Caco-2 (cell line): ENCODE data around the gene HORMAD2. TPM values are rescaled to one million over a fixed set of nuclear protein-coding genes. Genes with fewer than 3 reads are reported as not detected.

Source experiments
- BruUV-seq: library from RNA; stranded (reverse); fragments of 400-500 nt; replicated peaks from 2 replicates; lab custom pipeline; 2021; lab: Mats Ljungman, UMichigan
- CTCF ChIA-PET: fragments of 300-600 bp; sonication (Branson Sonifier 250); formaldehyde crosslinking; loops from one replicate; lab custom pipeline; 2022; ENCODE audit warnings: antibody characterized with exemption; lab: Charles Lee
- POLR2A ChIA-PET: fragments of 300-600 bp; sonication (Branson Sonifier 250); formaldehyde crosslinking; loops from one replicate; lab custom pipeline; 2022; ENCODE audit warnings: antibody characterized with exemption; lab: Charles Lee
- DNase-seq, 2 experiments: peaks; one replicate each; pipeline versions ENCODE4 v3.0.0 to v3.0.0-alpha.2; 2020 to 2022
- H3K27me3 ChIP-seq: replicated peaks from 2 replicates; pipeline ENCODE4 v1.6.0; 2011; ENCODE audit warnings: low read length; ENCODE audit not compliant: control insufficient read depth, insufficient read depth
- H3K36me3 ChIP-seq: 2 replicates; pipeline ENCODE4 v1.5.1; 2011; ENCODE audit warnings: low read length; ENCODE audit not compliant: control insufficient read depth, insufficient read depth
- H3K4me1 ChIP-seq: fragments of 250-450 bp; sonication (Bioruptor Pico); 2 replicates; pipeline ENCODE4 v1.5.1; 2020; ENCODE audit warnings: mild to moderate bottlenecking
- H3K4me3 ChIP-seq: 2 replicates; pipeline ENCODE4 v1.5.1; 2011; ENCODE audit warnings: low read depth, mild to moderate bottlenecking, control low read depth, low read length
- H3K9me3 ChIP-seq: fragments of 250-450 bp; sonication (Bioruptor Pico); 2 replicates; pipeline ENCODE4 v1.5.1; 2020; ENCODE audit warnings: mild to moderate bottlenecking, moderate library complexity
- H3K27ac Mint-ChIP-seq: one replicate; pipeline ENCODE4 v1.8.0; 2022; ENCODE audit warnings: mixed read lengths; ENCODE audit not compliant: unreplicated experiment
- H3K27me3 Mint-ChIP-seq: one replicate; pipeline ENCODE4 v1.8.0; 2022; ENCODE audit warnings: mixed read lengths; ENCODE audit not compliant: insufficient read depth, unreplicated experiment
- H3K36me3 Mint-ChIP-seq: one replicate; pipeline ENCODE4 v1.8.0; 2022; ENCODE audit warnings: mild to moderate bottlenecking, mixed read lengths; ENCODE audit not compliant: insufficient read depth, unreplicated experiment
- H3K4me1 Mint-ChIP-seq: one replicate; pipeline ENCODE4 v1.8.0; 2022; ENCODE audit warnings: low read depth, mixed read lengths; ENCODE audit not compliant: unreplicated experiment
- H3K4me3 Mint-ChIP-seq: one replicate; pipeline ENCODE4 v1.8.0; 2022; ENCODE audit warnings: mild to moderate bottlenecking, moderate library complexity, mixed read lengths; ENCODE audit not compliant: unreplicated experiment
- H3K9me3 Mint-ChIP-seq: one replicate; pipeline ENCODE4 v1.8.0; 2022; ENCODE audit warnings: mixed read lengths; ENCODE audit not compliant: unreplicated experiment
- CTCF ChIP-seq, 2 experiments: fragments of 200-600 bp in 1 of 2; IDR thresholded peaks; 1 replicate in 1 of 2; 2 replicates in 1 of 2; pipeline versions ENCODE4 v1.5.1 to v1.8.0; 2011 to 2022; ENCODE audit warnings: antibody characterized with exemption in 1 of 2, control low read depth in 1 of 2, inconsistent platforms in 1 of 2, low read depth in 1 of 2, low read length in 1 of 2, mild to moderate bottlenecking in 1 of 2, moderate library complexity in 1 of 2; ENCODE audit not compliant: insufficient read depth in 1 of 2, severe bottlenecking in 1 of 2, unreplicated experiment in 1 of 2
- intact Hi-C: fragments of 100-400 bp; cut with micrococcal nuclease; formaldehyde crosslinking; loops from one replicate; pipeline ENCODE4 v1.10.0; 2022; ENCODE audit not compliant: unreplicated experiment
- total RNA-seq: library from RNA; stranded (reverse); gene quantifications from 2 replicates; pipeline ENCODE4 v1.2.3, GENCODE V29; 2022

HORMAD2 gene
- total RNA-seq, 1 experiment from 2014 or later = 3.1 TPM

GRCh38 chr22:30220338-30221012, 140.2 kb downstream of the HORMAD2 start:
- no TSS peak for BruUV-seq
- Histone ChIP-seq H3K36me3 (no peaks in the 10 kb centered on the region), H3K9me3 (no peaks in the 10 kb centered on the region), H3K4me3 (no peak overlapping the region), H3K27me3 (no peaks in the 10 kb centered on the region), H3K4me1 (peaks cover 9% of the 10 kb centered on the region; the same call in 1 of the 2 replicates)
- Mint-ChIP-seq H3K9me3 (no peaks in the 10 kb centered on the region), H3K27me3 (no peaks in the 10 kb centered on the region), H3K27ac (peak overlapping the region; percentile 56), H3K4me3 (no peak overlapping the region), H3K36me3 (no peaks in the 10 kb centered on the region), H3K4me1 (peaks cover 18% of the 10 kb centered on the region)
- ChIA-PET POLR2A (no interaction called here), CTCF (no interaction called here)
- DNase-seq = no peak
- intact Hi-C loops = no loop called here
- TF ChIP-seq CTCF (IDR thresholded peaks at IDR 0.05; ENCODE audit: insufficient read depth in 1 of 2, low read depth in 1 of 2, low read length in 1 of 2, severe bottlenecking in 1 of 2, unreplicated experiment in 1 of 2) = no peak

DNA sequence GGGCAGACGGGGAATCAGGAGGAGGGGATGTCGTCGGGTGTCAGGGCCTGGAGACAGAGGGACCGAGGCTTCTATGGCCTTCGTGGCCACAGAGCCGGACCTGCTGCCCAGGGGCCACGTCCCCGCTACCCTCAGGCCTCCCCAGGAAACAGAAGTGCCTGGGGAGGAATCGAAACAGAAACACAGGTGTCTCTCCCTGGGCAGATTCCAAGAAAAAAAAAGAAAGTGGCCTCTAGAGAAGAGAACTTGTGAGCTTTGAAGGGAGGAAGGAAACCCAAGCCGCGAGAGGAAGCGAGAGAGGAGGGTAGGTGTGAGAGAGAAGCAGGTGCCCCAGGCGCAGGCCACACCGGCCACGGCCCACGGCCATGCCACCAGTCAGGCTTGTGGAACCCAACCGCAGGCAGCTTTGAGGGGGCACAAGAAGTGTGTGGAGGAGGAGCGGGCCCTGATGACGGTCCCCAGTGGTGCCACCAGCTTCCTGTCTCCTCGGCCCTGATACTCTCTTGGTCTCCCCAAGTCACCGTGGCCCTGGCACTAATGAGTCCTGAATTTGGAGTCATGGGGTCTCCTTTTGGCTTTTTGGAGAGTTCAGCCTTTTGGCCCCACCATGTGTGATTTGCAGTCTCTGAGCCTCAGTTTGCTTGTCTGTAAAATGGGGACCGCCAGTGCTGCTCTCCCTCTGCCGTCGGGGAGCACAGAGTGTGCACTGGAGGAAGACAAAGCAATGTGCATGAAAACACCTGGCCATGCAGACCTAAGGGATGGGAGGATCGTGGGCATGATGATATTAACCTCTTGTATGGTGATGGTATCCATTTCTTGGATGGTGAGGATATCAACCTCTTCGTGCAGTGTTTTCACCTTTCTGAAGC, 141.1 kb downstream of the HORMAD2 start:
- no peaks in the 10 kb centered on the region for H3K9me3 ChIP-seq
- intact Hi-C loops = no loop called here
- H3K4me3 Mint-ChIP-seq = no peak overlapping the region
- H3K4me3 ChIP-seq = no peak overlapping the region
- no peaks in the 10 kb centered on the region for H3K9me3 Mint-ChIP-seq
- ChIA-PET POLR2A (no interaction called here), CTCF (no interaction called here)
- no peaks in the 10 kb centered on the region for H3K27me3 ChIP-seq
- H3K4me1 Mint-ChIP-seq = peaks cover 20% of the 10 kb centered on the region
- no peaks in the 10 kb centered on the region for H3K27me3 Mint-ChIP-seq
- H3K27ac Mint-ChIP-seq = no peak overlapping the region
- no peak for TF ChIP-seq CTCF (IDR thresholded peaks at IDR 0.05; ENCODE audit: insufficient read depth in 1 of 2, low read depth in 1 of 2, low read length in 1 of 2, severe bottlenecking in 1 of 2, unreplicated experiment in 1 of 2)
- DNase-seq = no peak
- H3K36me3 Mint-ChIP-seq = no peaks in the 10 kb centered on the region
- peaks cover 9% of the 10 kb centered on the region; the same call in 1 of the 2 replicates for H3K4me1 ChIP-seq
- no TSS peak for BruUV-seq
- H3K36me3 ChIP-seq = no peaks in the 10 kb centered on the region

DNA sequence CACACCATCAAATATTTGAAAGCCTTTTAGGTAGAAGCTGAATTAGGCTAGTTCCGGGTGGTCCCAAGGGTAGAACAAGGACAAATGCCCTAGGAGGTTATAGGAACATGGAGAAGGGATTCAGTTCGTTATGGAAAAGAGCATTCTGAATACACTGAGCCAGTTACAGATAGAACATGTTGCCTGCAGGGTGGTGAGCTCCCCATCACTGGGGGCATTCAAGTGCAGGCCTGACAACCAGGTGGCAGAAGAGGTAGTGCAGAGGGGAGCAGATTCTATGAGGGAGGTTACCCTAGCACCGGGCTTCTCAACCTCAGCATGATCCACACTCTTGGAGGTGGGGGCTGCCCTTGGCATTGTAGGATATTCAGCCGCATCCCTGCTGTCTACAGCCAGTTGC, 142.1 kb downstream of the HORMAD2 start:
- H3K4me1 Mint-ChIP-seq = peaks cover 25% of the 10 kb centered on the region
- no peaks in the 10 kb centered on the region for H3K9me3 ChIP-seq
- POLR2A ChIA-PET = no interaction called here
- intact Hi-C loops = no loop called here
- no peaks in the 10 kb centered on the region for H3K9me3 Mint-ChIP-seq
- H3K36me3 ChIP-seq = no peaks in the 10 kb centered on the region
- CTCF ChIA-PET = no interaction called here
- DNase-seq = no peak
- H3K4me3 ChIP-seq = no peak overlapping the region
- BruUV-seq = no TSS peak
- H3K4me3 Mint-ChIP-seq = no peak overlapping the region
- no peaks in the 10 kb centered on the region for H3K36me3 Mint-ChIP-seq
- no peaks in the 10 kb centered on the region for H3K27me3 Mint-ChIP-seq
- H3K27ac Mint-ChIP-seq = no peak overlapping the region
- TF ChIP-seq CTCF (IDR thresholded peaks at IDR 0.05; ENCODE audit: insufficient read depth in 1 of 2, low read depth in 1 of 2, low read length in 1 of 2, severe bottlenecking in 1 of 2, unreplicated experiment in 1 of 2) = no peak
- peaks cover 9% of the 10 kb centered on the region; the same call in 1 of the 2 replicates for H3K4me1 ChIP-seq
- H3K27me3 ChIP-seq = no peaks in the 10 kb centered on the region
